HG03060 (cell line): ENCODE measurements around the gene SASH3.
"Not testable (repeated sequence)": the region's sequence is repeated elsewhere in the genome, so short reads cannot be mapped to it uniquely, and the experiment has no call there.

Source experiments
- ATAC-seq: cut with Tn5 transposase; IDR thresholded peaks from one replicate; pipeline ENCODE4 v1.9.1; 2021; ENCODE audit warnings: low read depth, moderate number of reproducible peaks; ENCODE audit not compliant: unreplicated experiment

SASH3 gene

GRCh38 chrX:129779747-129780146 is at the start of gene SASH3:
Gene SASH3, plus strand, starts transcription at chrX:129779949. Its CDS starts 149 bp downstream, at chrX:129780098.
- ATAC-seq: peak; percentile 31

- ATAC-seq: no peak
Measured at GRCh38 chrX:129731228-129731627, 48.5 kb upstream of the SASH3 start.

- no peak for ATAC-seq
Measured at GRCh38 chrX:129732857-129733256, 46.9 kb upstream of the SASH3 start.

- ATAC-seq: no peak
Measured at GRCh38 chrX:129733335-129733734, 46.4 kb upstream of the SASH3 start.

GRCh38 chrX:129736491-129736890 is 43.3 kb upstream of the SASH3 start:
- ATAC-seq: no peak

GRCh38 chrX:129737916-129738315 is 41.8 kb upstream of the SASH3 start:
- ATAC-seq: no peak

GRCh38 chrX:129738466-129739308 is 41.1 kb upstream of the SASH3 start, which contains the start of gene XPNPEP2:
Gene XPNPEP2, plus strand, starts transcription at chrX:129738979. Its CDS starts 235 bp downstream, at chrX:129739214.
- ATAC-seq: no peak

- ATAC-seq: no peak
Measured at GRCh38 chrX:129739578-129739977, 40.2 kb upstream of the SASH3 start.

- no peak for ATAC-seq
Measured at GRCh38 chrX:129741880-129742758, 37.6 kb upstream of the SASH3 start.

GRCh38 chrX:129742759-129743152 is 37.0 kb upstream of the SASH3 start:
- not testable (repeated sequence) for ATAC-seq

- ATAC-seq: no peak
Measured at GRCh38 chrX:129743821-129744220, 35.9 kb upstream of the SASH3 start.

- ATAC-seq: no peak
Measured at GRCh38 chrX:129744861-129745321, 34.9 kb upstream of the SASH3 start.

GRCh38 chrX:129746557-129747470 is 32.9 kb upstream of the SASH3 start:
- no peak for ATAC-seq

GRCh38 chrX:129747533-129747932 is 32.2 kb upstream of the SASH3 start:
- ATAC-seq: no peak

GRCh38 chrX:129748305-129748704 is 31.4 kb upstream of the SASH3 start:
- no peak for ATAC-seq

- no peak for ATAC-seq
Measured at GRCh38 chrX:129749069-129749468, 30.7 kb upstream of the SASH3 start.

- no peak for ATAC-seq
Measured at GRCh38 chrX:129750971-129751370, 28.8 kb upstream of the SASH3 start.

- no peak for ATAC-seq
Measured at GRCh38 chrX:129754056-129755024, 25.4 kb upstream of the SASH3 start.
